Measurements from ENCODE around the gene RANBP9. TPM values are rescaled to one million over a fixed set of nuclear protein-coding genes. Genes with fewer than 3 reads are reported as not detected.

Gene RANBP9
- total RNA-seq, 1 experiment from 2014 or later = 73.8 TPM

- BruUV-seq (replicated peaks) = no TSS peak
- no peak for DNase-seq
- Histone ChIP-seq H3K9me2 (ENCODE audit: insufficient read depth) (no peaks in the 10 kb centered on the region), H3K79me2 (ENCODE audit: low read depth) (peaks cover 100% of the 10 kb centered on the region), H3K4me3 (no peak overlapping the region), H3K4me1 (replicated peaks; ENCODE audit: insufficient read depth) (peaks cover 21% of the 10 kb centered on the region), H4K20me1 (ENCODE audit: insufficient read depth) (peaks cover 49% of the 10 kb centered on the region), H2AFZ (no peak overlapping the region), H3K36me3 (ENCODE audit: low read depth) (peaks cover 5% of the 10 kb centered on the region; the same call in 1 of the 2 replicates), H3K4me2 (0 out of 2 replicates have a peak overlapping the region, but pooled peaks have one; percentile 16), H3K27me3 (ENCODE audit: insufficient read depth, low read depth) (no peaks in the 10 kb centered on the region), H3F3A (ENCODE audit: insufficient read depth, low read depth) (peaks cover 10% of the 10 kb centered on the region), H3K9me3 (ENCODE audit: insufficient read depth, low read depth) (no peaks in the 10 kb centered on the region), H3K27ac (0 out of 2 replicates have a peak overlapping the region, but pooled peaks have one; percentile 17)
- intact Hi-C loops (cut with micrococcal nuclease; ENCODE audit: unreplicated experiment) = no loop called here
- TF ChIP-seq CTCF (conservative IDR thresholded peaks at IDR 0.05) (no peak), EZH2 (IDR thresholded peaks at IDR 0.05; ENCODE audit: low read depth) (no peak)
- ChIA-PET POLR2A (ENCODE audit: unreplicated experiment) (no interaction called here), CTCF (no interaction called here)
These were observed 8.8 kb downstream of the RANBP9 start for GRCh38 chr6:13702809-13703302.

GRCh38 chr6:13700232-13700631 is 11.4 kb downstream of the RANBP9 start:
- POLR2A ChIA-PET (ENCODE audit: unreplicated experiment) = no interaction called here
- Histone ChIP-seq H3K4me2 (no peak overlapping the region), H3K79me2 (ENCODE audit: low read depth) (peaks cover 100% of the 10 kb centered on the region), H3K9me3 (ENCODE audit: insufficient read depth, low read depth) (no peaks in the 10 kb centered on the region), H3F3A (ENCODE audit: insufficient read depth, low read depth) (peaks cover 22% of the 10 kb centered on the region), H3K27ac (no peak overlapping the region), H3K9me2 (ENCODE audit: insufficient read depth) (no peaks in the 10 kb centered on the region), H4K20me1 (ENCODE audit: insufficient read depth) (peaks cover 54% of the 10 kb centered on the region), H3K27me3 (ENCODE audit: insufficient read depth, low read depth) (no peaks in the 10 kb centered on the region), H3K4me3 (no peak overlapping the region), H2AFZ (no peak overlapping the region), H3K4me1 (replicated peaks; ENCODE audit: insufficient read depth) (peaks cover 13% of the 10 kb centered on the region; the same call in 1 of the 2 replicates), H3K36me3 (ENCODE audit: low read depth) (peaks cover 21% of the 10 kb centered on the region)
- no peak for DNase-seq
- intact Hi-C loops (cut with micrococcal nuclease; ENCODE audit: unreplicated experiment) = no loop called here
- CTCF ChIA-PET = no interaction called here
- BruUV-seq (replicated peaks) = no TSS peak
- TF ChIP-seq EZH2 (IDR thresholded peaks at IDR 0.05; ENCODE audit: low read depth) (no peak), CTCF (conservative IDR thresholded peaks at IDR 0.05) (no peak)

GRCh38 chr6:13698715-13699114 is 12.9 kb downstream of the RANBP9 start:
- Histone ChIP-seq H3K27me3 (ENCODE audit: insufficient read depth, low read depth) (no peaks in the 10 kb centered on the region), H3K27ac (no peak overlapping the region), H2AFZ (no peak overlapping the region), H3K4me2 (no peak overlapping the region), H3K36me3 (ENCODE audit: low read depth) (peaks cover 33% of the 10 kb centered on the region), H4K20me1 (ENCODE audit: insufficient read depth) (peaks cover 44% of the 10 kb centered on the region), H3K79me2 (ENCODE audit: low read depth) (peaks cover 100% of the 10 kb centered on the region), H3K4me3 (no peak overlapping the region), H3K4me1 (replicated peaks; ENCODE audit: insufficient read depth) (peaks cover 13% of the 10 kb centered on the region; the same call in 1 of the 2 replicates), H3K9me2 (ENCODE audit: insufficient read depth) (no peaks in the 10 kb centered on the region), H3K9me3 (ENCODE audit: insufficient read depth, low read depth) (no peaks in the 10 kb centered on the region), H3F3A (ENCODE audit: insufficient read depth, low read depth) (peaks cover 31% of the 10 kb centered on the region; the same call in 1 of the 2 replicates)
- intact Hi-C loops (cut with micrococcal nuclease; ENCODE audit: unreplicated experiment) = no loop called here
- TF ChIP-seq CTCF (conservative IDR thresholded peaks at IDR 0.05) = no peak
- no peak for TF ChIP-seq EZH2 (IDR thresholded peaks at IDR 0.05; ENCODE audit: low read depth)
- no peak for DNase-seq
- POLR2A ChIA-PET (ENCODE audit: unreplicated experiment) = no interaction called here
- CTCF ChIA-PET = no interaction called here
- no TSS peak for BruUV-seq (replicated peaks)
